Lower leg skin (tissue), 3 donors: ENCODE measurements around the gene IGFBP7.

Experiments used
- CTCF ChIP-seq, 3 donors: fragments of 450-650 bp; IDR thresholded peaks; one replicate each; pipeline ENCODE4 v1.5.1; 2016; ENCODE audit warnings: antibody characterized with exemption in 3 of 3, mild to moderate bottlenecking in 3 of 3, moderate library complexity in 2 of 3
- POLR2A ChIP-seq, 2 donors: fragments of 450-650 bp; IDR thresholded peaks; one replicate each; pipeline ENCODE4 v1.6.1; 2016 to 2017; ENCODE audit warnings: antibody characterized with exemption in 2 of 2, mild to moderate bottlenecking in 1 of 2, moderate library complexity in 1 of 2

- no peak for TF ChIP-seq CTCF (IDR thresholded peaks at IDR 0.05)
- no peak for TF ChIP-seq POLR2A (IDR thresholded peaks at IDR 0.05)
These were observed 66.6 kb downstream of the IGFBP7 start for GRCh38 chr4:57043347-57044251.
